ENCODE measurements around the gene PHAF1.

Gene PHAF1

GRCh38 chr16:67161595-67162058 lies 51.9 kb downstream of the PHAF1 start:
- H3K9me3 ChIP-seq (ENCODE audit: control extremely low read depth in 1 of 5, control insufficient read depth in 4 of 5, insufficient read depth in 2 of 5, low read depth in 1 of 5, low read length in 4 of 5): no peaks in the 10 kb centered on the region
- no peak overlapping the region for H3K4me3 ChIP-seq (ENCODE audit: control insufficient read depth in 1 of 7, extremely low read depth in 1 of 7, insufficient read depth in 4 of 7, low read depth in 2 of 7, low read length in 6 of 7)
- DNase-seq: no peak
- no peaks in the 10 kb centered on the region for H3K36me3 ChIP-seq (ENCODE audit: control insufficient read depth in 4 of 4, insufficient read depth in 4 of 4, low read length in 3 of 4)
- ChIA-PET CTCF (interaction anchor here (0.8 to 3.0 kb wide), 9 partner anchors 8 to 186 kb away, joined by 3 to 15 read pairs (median 5); partner anchors contain the start of genes B3GNT9, EXOC3L1 and NOL3), POLR2A (no interaction called here)
- no peak overlapping the region for H3K27ac ChIP-seq (ENCODE audit: insufficient read depth in 1 of 2, low read depth in 1 of 2, low read length in 2 of 2, poor library complexity in 1 of 2, severe bottlenecking in 2 of 2)
- H3K27me3 ChIP-seq (replicated peaks in 2 of 5; ENCODE audit: control insufficient read depth in 4 of 5, insufficient read depth in 5 of 5, low read length in 4 of 5): peaks cover 6 to 56% (median 19%) of the 10 kb centered on the region in 5 experiments
- H3K4me1 ChIP-seq (ENCODE audit: control extremely low read depth in 1 of 4, control insufficient read depth in 4 of 4, insufficient read depth in 4 of 4, low read length in 3 of 4): peaks cover 3 to 71% (median 58%) of the 10 kb centered on the region in 4 experiments
- WGBS (ENCODE audit: insufficient coverage): 51% methylated on average over 23 of the region's 25 CpGs

DNA sequence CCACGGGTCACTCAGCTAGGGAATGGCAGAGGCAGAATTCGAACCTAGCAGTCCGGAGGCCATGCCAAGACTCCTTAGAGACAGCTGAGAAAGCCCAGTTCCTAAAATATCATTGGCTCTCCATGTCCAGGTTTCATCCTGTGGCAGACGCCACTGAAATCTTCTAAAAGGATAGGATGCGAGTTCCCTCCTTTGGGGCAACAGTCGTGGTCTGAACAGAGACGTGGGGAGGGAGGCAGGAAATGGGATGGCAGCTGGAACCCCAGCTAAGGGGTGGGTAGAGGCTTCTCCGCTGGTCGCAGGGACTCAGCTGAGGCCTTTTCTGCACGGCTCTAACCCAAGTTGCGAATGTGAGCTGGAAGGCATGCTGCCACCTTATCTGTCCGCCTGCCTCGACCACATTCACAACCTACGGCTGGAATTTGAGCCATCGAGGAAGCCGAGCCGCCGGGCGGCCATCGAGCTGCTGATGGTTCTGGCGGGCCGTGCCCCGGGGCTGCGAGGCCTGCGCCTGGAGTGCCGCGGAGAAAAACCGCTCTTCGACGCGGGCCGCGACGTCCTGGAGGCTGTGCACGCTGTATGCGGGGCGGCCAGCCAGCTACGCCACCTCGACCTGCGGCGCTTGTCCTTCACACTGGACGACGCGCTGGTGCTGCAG lies 52.9 kb downstream of the PHAF1 start:
- CTCF ChIA-PET: interaction anchor here (0.9 to 3.0 kb wide), 12 partner anchors 7 to 190 kb away, joined by 3 to 15 read pairs (median 4); partner anchors contain the start of genes B3GNT9, EXOC3L1 and NOL3

DNA sequence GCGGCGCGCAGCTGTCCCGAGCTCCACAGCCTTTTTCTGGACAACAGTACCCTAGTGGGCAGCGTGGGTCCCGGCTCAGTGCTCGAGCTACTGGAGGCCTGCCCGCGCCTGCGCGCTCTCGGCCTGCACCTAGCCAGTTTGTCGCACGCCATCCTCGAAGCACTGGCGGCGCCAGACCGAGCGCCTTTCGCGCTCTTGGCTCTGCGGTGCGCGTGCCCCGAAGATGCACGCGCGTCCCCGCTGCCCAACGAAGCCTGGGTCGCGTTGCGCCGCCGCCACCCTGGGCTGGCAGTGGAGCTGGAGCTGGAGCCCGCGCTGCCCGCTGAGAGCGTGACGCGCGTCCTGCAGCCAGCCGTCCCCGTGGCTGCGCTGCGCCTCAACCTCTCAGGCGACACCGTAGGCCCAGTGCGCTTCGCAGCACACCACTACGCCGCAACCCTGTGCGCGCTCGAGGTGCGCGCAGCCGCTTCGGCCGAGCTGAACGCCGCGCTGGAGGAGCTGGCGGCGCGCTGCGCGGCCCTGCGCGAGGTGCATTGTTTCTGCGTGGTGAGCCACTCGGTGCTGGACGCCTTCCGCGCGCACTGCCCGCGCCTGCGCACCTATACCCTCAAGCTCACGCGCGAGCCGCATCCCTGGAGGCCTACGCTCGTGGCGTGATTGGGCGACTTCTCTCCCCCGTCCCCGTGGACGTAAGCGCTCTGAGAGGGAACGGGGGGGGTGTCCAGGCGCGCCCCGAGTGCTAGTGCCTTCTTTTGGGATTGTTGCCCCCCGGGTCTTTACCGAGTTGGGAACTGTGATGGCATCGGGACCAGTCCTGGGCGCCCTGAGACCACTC lies 53.6 kb downstream of the PHAF1 start:
- DNase-seq: peak in 2 of 3 donors; percentile 60 to 75
- H3K9me3 ChIP-seq (ENCODE audit: control extremely low read depth in 1 of 5, control insufficient read depth in 4 of 5, insufficient read depth in 2 of 5, low read depth in 1 of 5, low read length in 4 of 5): no peaks in the 10 kb centered on the region
- H3K4me1 ChIP-seq (ENCODE audit: control extremely low read depth in 1 of 4, control insufficient read depth in 4 of 4, insufficient read depth in 4 of 4, low read length in 3 of 4): peaks cover 3 to 73% (median 55%) of the 10 kb centered on the region in 4 experiments
- H3K36me3 ChIP-seq (ENCODE audit: control insufficient read depth in 4 of 4, insufficient read depth in 4 of 4, low read length in 3 of 4): no peaks in the 10 kb centered on the region
- ChIA-PET POLR2A (interaction anchor here (1.0 kb wide), 1 partner anchor 29 kb away, joined by 3 read pairs; the partner anchor contains the start of gene E2F4), CTCF (interaction anchor here (0.9 to 2.5 kb wide), 12 partner anchors 10 to 211 kb away, joined by 3 to 13 read pairs (median 4); partner anchors contain the start of gene B3GNT9)
- no peak overlapping the region for H3K27ac ChIP-seq (ENCODE audit: insufficient read depth in 1 of 2, low read depth in 1 of 2, low read length in 2 of 2, poor library complexity in 1 of 2, severe bottlenecking in 2 of 2)
- H3K27me3 ChIP-seq (replicated peaks in 2 of 5; ENCODE audit: control insufficient read depth in 4 of 5, insufficient read depth in 5 of 5, low read length in 4 of 5): peaks cover 6 to 74% (median 22%) of the 10 kb centered on the region in 5 experiments
- under 1% methylated on average over 76 of the region's 99 CpGs for WGBS (ENCODE audit: insufficient coverage)
- H3K4me3 ChIP-seq (ENCODE audit: control insufficient read depth in 1 of 7, extremely low read depth in 1 of 7, insufficient read depth in 4 of 7, low read depth in 2 of 7, low read length in 6 of 7): peak overlapping the region in 6 of 7 experiments; percentile 16 to 66 (median 48)

More for the DNA sequence above, 52.9 kb downstream of the PHAF1 start:
- WGBS (ENCODE audit: insufficient coverage): 3% methylated on average over 40 of the region's 44 CpGs
- Histone ChIP-seq H3K4me1 (ENCODE audit: control extremely low read depth in 1 of 4, control insufficient read depth in 4 of 4, insufficient read depth in 4 of 4, low read length in 3 of 4) (peaks cover 3 to 75% (median 58%) of the 10 kb centered on the region in 4 experiments), H3K4me3 (ENCODE audit: control insufficient read depth in 1 of 7, extremely low read depth in 1 of 7, insufficient read depth in 4 of 7, low read depth in 2 of 7, low read length in 6 of 7) (peak overlapping the region in 3 of 7 experiments; percentile 57 to 66 (median 61)), H3K27ac (ENCODE audit: insufficient read depth in 1 of 2, low read depth in 1 of 2, low read length in 2 of 2, poor library complexity in 1 of 2, severe bottlenecking in 2 of 2) (no peak overlapping the region), H3K9me3 (ENCODE audit: control extremely low read depth in 1 of 5, control insufficient read depth in 4 of 5, insufficient read depth in 2 of 5, low read depth in 1 of 5, low read length in 4 of 5) (no peaks in the 10 kb centered on the region), H3K36me3 (ENCODE audit: control insufficient read depth in 4 of 4, insufficient read depth in 4 of 4, low read length in 3 of 4) (no peaks in the 10 kb centered on the region), H3K27me3 (replicated peaks in 2 of 5; ENCODE audit: control insufficient read depth in 4 of 5, insufficient read depth in 5 of 5, low read length in 4 of 5) (peaks cover 6 to 66% (median 20%) of the 10 kb centered on the region in 5 experiments)
- POLR2A ChIA-PET: interaction anchor here (1.0 kb wide), 1 partner anchor 29 kb away, joined by 3 read pairs; the partner anchor contains the start of gene E2F4
- no peak for DNase-seq

DNA sequence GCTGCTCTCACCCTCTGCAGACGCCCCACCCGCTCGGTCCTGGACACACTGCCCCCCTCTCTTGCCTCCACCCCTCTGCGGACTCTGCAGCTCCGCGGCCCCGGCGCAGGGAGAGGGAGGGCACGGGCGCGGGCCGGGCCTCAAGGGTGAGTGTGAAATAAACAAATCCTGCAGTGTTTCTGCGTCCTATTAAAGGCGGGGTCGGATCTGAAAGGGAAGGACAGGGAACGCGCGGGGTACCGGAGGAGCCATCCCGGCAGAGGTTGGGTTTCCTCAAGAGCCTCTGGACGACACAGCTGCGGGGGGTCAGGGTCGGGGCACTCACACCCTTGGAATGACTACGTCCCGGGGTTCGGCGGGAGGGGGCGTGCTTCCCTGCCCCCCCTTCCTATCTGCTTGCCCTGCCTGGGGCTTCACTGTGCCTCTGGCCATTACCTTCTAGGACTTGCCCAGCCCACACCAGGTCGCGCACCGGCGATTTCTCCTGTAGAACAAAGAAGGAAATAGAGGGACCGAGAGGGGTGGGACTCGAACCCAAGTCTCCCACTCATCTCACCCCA lies 54.3 kb downstream of the PHAF1 start:
- no peak for DNase-seq
- ChIA-PET CTCF (interaction anchor here (1.2 to 2.5 kb wide), 5 partner anchors 9 to 212 kb away, joined by 3 to 13 read pairs (median 4); partner anchors contain the start of gene B3GNT9), POLR2A (no interaction called here)
- peak overlapping the region in 2 of 7 experiments; percentile 61 to 66 for H3K4me3 ChIP-seq (ENCODE audit: control insufficient read depth in 1 of 7, extremely low read depth in 1 of 7, insufficient read depth in 4 of 7, low read depth in 2 of 7, low read length in 6 of 7)
- H3K27me3 ChIP-seq (replicated peaks in 2 of 5; ENCODE audit: control insufficient read depth in 4 of 5, insufficient read depth in 5 of 5, low read length in 4 of 5): peaks cover 6 to 81% (median 25%) of the 10 kb centered on the region in 5 experiments
- H3K4me1 ChIP-seq (ENCODE audit: control extremely low read depth in 1 of 4, control insufficient read depth in 4 of 4, insufficient read depth in 4 of 4, low read length in 3 of 4): peaks cover 0 to 66% (median 50%) of the 10 kb centered on the region in 4 experiments
- WGBS (ENCODE audit: insufficient coverage): under 1% methylated on average over 17 of the region's 34 CpGs
- no peak overlapping the region for H3K27ac ChIP-seq (ENCODE audit: insufficient read depth in 1 of 2, low read depth in 1 of 2, low read length in 2 of 2, poor library complexity in 1 of 2, severe bottlenecking in 2 of 2)
- H3K9me3 ChIP-seq (ENCODE audit: control extremely low read depth in 1 of 5, control insufficient read depth in 4 of 5, insufficient read depth in 2 of 5, low read depth in 1 of 5, low read length in 4 of 5): no peaks in the 10 kb centered on the region
- H3K36me3 ChIP-seq (ENCODE audit: control insufficient read depth in 4 of 4, insufficient read depth in 4 of 4, low read length in 3 of 4): no peaks in the 10 kb centered on the region

DNA sequence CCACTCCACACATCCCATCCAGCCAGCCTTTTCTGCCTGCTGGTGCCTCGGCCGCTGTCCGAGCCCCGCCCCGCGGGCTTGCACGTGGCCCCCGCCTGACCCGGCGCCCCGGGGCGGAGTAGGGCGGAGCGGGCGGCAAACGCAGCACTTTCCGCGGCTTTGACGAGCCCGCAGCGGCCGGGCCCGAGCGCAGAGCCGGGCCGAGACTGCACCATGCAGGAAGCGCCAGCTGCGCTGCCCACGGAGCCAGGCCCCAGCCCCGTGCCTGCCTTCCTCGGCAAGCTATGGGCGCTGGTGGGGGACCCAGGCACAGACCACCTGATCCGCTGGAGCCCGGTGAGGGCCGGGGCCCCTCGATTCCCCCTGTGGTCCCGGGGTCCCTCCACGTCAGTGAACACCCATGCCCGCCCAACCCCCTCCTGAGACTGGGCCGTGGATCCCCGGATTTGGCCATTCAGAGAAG lies 54.9 kb downstream of the PHAF1 start, which contains the start of gene HSF4:
HSF4 (plus strand) TSS at position 147 of the 463 bp plus-strand sequence; CDS start at position 214, 67 bp downstream.
- Histone ChIP-seq H3K4me3 (ENCODE audit: control insufficient read depth in 1 of 7, extremely low read depth in 1 of 7, insufficient read depth in 4 of 7, low read depth in 2 of 7, low read length in 6 of 7) (peak within 1 kb of the TSS in 6 of 7 experiments; percentile 16 to 66 (median 48)), H3K27ac (ENCODE audit: insufficient read depth in 1 of 2, low read depth in 1 of 2, low read length in 2 of 2, poor library complexity in 1 of 2, severe bottlenecking in 2 of 2) (no peak within 1 kb of the TSS), H3K27me3 (replicated peaks in 2 of 5; ENCODE audit: control insufficient read depth in 4 of 5, insufficient read depth in 5 of 5, low read length in 4 of 5) (peaks cover 6 to 86% (median 28%) of the 10 kb centered on the region in 5 experiments), H3K36me3 (ENCODE audit: control insufficient read depth in 4 of 4, insufficient read depth in 4 of 4, low read length in 3 of 4) (no peaks in the 10 kb centered on the region), H3K4me1 (ENCODE audit: control extremely low read depth in 1 of 4, control insufficient read depth in 4 of 4, insufficient read depth in 4 of 4, low read length in 3 of 4) (peaks cover 0 to 67% (median 50%) of the 10 kb centered on the region in 4 experiments), H3K9me3 (ENCODE audit: control extremely low read depth in 1 of 5, control insufficient read depth in 4 of 5, insufficient read depth in 2 of 5, low read depth in 1 of 5, low read length in 4 of 5) (no peaks in the 10 kb centered on the region)
- ChIA-PET POLR2A (no interaction called here), CTCF (interaction anchor here (1.0 to 1.5 kb wide), 3 partner anchors 9 to 20 kb away, joined by 4 to 5 read pairs (median 5); no protein-coding TSS in a partner anchor)
- DNase-seq: no peak
- under 1% methylated on average over 33 of the region's 41 CpGs for WGBS (ENCODE audit: insufficient coverage)

All from common myeloid progenitor, CD34-positive (primary cell).